ENCODE results near the gene TPRG1L. TPM values are rescaled to one million over a fixed set of nuclear protein-coding genes. Genes with fewer than 3 reads are reported as not detected.

TPRG1L gene
- total and polyA plus RNA-seq, 7 donors, result 34.9 to 105 (median 49.2) TPM

DNA sequence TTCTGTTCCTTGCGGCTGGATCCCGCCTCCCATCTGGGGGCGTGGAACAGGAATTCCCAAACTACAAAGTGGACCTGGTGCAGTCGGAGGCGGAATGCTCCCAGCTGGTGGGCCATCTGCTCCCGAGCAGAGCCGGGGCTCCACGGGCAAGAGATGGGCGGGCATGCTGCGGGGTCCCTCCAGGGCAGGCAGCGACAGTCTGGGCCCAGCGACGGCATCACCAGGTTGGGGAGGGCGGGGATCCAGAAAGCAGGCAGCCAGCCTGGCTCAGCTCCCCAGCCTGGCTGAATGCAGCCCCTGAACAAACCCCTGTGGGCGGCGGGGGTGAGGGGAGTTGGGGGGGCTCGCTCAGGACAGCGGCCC, 17.1 kb upstream of the TPRG1L start:
- no peak overlapping the region for H3K4me3 ChIP-seq
- no peaks in the 10 kb centered on the region for H3K9me3 ChIP-seq
- H3K27me3 ChIP-seq, result peaks cover 17 to 51% (median 47%) of the 10 kb centered on the region in 3 donors
- 83 to 89% methylated on average over 18 of the region's 18 CpGs for WGBS, 2 donors
- intact Hi-C loops (cut with DNase I), result no loop called here
- no peak for DNase-seq
- no peaks in the 10 kb centered on the region for H3K36me3 ChIP-seq
- TF ChIP-seq POLR2AphosphoS5 (IDR thresholded peaks at IDR 0.05) (no peak), POLR2A (IDR thresholded peaks at IDR 0.05) (no peak)
- no peak overlapping the region for H3K27ac ChIP-seq
- H3K4me1 ChIP-seq, result peaks cover 0 to 22% (median 21%) of the 10 kb centered on the region in 4 donors

DNA sequence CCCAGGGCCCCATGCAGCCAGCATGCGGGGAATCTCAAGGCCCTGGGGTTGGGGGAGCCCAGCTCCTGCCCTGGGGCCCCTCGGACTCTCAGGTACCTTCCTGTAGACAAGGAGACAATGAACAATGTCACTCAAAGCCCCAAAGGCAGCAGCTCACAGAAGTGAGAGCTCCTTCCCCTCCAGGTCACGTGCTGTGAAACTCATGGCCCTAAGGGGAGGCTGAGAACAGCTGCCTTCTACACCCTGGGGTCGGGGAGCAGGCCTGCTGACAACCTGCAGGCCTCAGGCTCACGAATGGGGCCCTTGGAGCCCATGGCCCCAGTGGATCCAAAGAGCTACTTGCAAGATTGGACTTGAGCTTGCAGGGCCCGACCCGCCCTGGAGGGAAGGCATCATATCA, 16.7 kb upstream of the TPRG1L start:
- intact Hi-C loops (cut with DNase I), result no loop called here
- Histone ChIP-seq H3K36me3 (no peaks in the 10 kb centered on the region), H3K27me3 (peaks cover 17 to 55% (median 47%) of the 10 kb centered on the region in 3 donors), H3K4me3 (no peak overlapping the region), H3K27ac (no peak overlapping the region), H3K9me3 (no peaks in the 10 kb centered on the region), H3K4me1 (peaks cover 0 to 22% (median 21%) of the 10 kb centered on the region in 4 donors)
- TF ChIP-seq EP300 (IDR thresholded peaks at IDR 0.05) (no peak), POLR2A (IDR thresholded peaks at IDR 0.05) (no peak), POLR2AphosphoS5 (IDR thresholded peaks at IDR 0.05) (no peak)
- TF ChIP-seq, protein P1, sequence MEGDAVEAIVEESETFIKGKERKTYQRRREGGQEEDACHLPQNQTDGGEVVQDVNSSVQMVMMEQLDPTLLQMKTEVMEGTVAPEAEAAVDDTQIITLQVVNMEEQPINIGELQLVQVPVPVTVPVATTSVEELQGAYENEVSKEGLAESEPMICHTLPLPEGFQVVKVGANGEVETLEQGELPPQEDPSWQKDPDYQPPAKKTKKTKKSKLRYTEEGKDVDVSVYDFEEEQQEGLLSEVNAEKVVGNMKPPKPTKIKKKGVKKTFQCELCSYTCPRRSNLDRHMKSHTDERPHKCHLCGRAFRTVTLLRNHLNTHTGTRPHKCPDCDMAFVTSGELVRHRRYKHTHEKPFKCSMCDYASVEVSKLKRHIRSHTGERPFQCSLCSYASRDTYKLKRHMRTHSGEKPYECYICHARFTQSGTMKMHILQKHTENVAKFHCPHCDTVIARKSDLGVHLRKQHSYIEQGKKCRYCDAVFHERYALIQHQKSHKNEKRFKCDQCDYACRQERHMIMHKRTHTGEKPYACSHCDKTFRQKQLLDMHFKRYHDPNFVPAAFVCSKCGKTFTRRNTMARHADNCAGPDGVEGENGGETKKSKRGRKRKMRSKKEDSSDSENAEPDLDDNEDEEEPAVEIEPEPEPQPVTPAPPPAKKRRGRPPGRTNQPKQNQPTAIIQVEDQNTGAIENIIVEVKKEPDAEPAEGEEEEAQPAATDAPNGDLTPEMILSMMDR (IDR thresholded peaks at IDR 0.05), result no peak
- no peak for DNase-seq
- 86 to 87% methylated on average over 7 of the region's 7 CpGs for WGBS, 2 donors

- peaks cover 17 to 57% (median 47%) of the 10 kb centered on the region in 3 donors for H3K27me3 ChIP-seq
- no peak overlapping the region for H3K4me3 ChIP-seq
- no peaks in the 10 kb centered on the region for H3K9me3 ChIP-seq
- H3K27ac ChIP-seq, result no peak overlapping the region
- H3K4me1 ChIP-seq, result peaks cover 0 to 22% (median 21%) of the 10 kb centered on the region in 4 donors
- intact Hi-C loops (cut with DNase I), result no loop called here
- TF ChIP-seq, protein P1 (IDR thresholded peaks at IDR 0.05), result no peak
- TF ChIP-seq POLR2AphosphoS5 (IDR thresholded peaks at IDR 0.05) (no peak), EP300 (IDR thresholded peaks at IDR 0.05) (no peak), POLR2A (IDR thresholded peaks at IDR 0.05) (no peak)
- H3K36me3 ChIP-seq, result no peaks in the 10 kb centered on the region
- no peak for DNase-seq
- 75 to 80% methylated on average over 22 of the region's 22 CpGs for WGBS, 2 donors
Measured at GRCh38 chr1:3609016-3609768, 15.6 kb upstream of the TPRG1L start.

- intact Hi-C loops (cut with DNase I), result no loop called here
- 62 to 67% methylated on average over 24 of the region's 24 CpGs for WGBS, 2 donors
- no peaks in the 10 kb centered on the region for H3K36me3 ChIP-seq
- TF ChIP-seq, protein P1 (IDR thresholded peaks at IDR 0.05), result no peak
- TF ChIP-seq POLR2AphosphoS5 (IDR thresholded peaks at IDR 0.05) (no peak), POLR2A (IDR thresholded peaks at IDR 0.05) (no peak)
- peaks cover 0 to 22% (median 21%) of the 10 kb centered on the region in 4 donors for H3K4me1 ChIP-seq
- peaks cover 17 to 57% (median 47%) of the 10 kb centered on the region in 3 donors for H3K27me3 ChIP-seq
- no peak overlapping the region for H3K27ac ChIP-seq
- no peak for DNase-seq
- no peaks in the 10 kb centered on the region for H3K9me3 ChIP-seq
- peak overlapping the region in 2 of 4 donors; percentile 36 to 45 for H3K4me3 ChIP-seq
Measured at GRCh38 chr1:3609769-3610526, 14.9 kb upstream of the TPRG1L start.

GRCh38 chr1:3610527-3611169, 14.2 kb upstream of the TPRG1L start:
- H3K27me3 ChIP-seq, result peaks cover 17 to 57% (median 47%) of the 10 kb centered on the region in 3 donors
- DNase-seq, result no peak
- H3K4me3 ChIP-seq, result peak overlapping the region; percentile 11 to 51 (median 40)
- H3K9me3 ChIP-seq, result no peaks in the 10 kb centered on the region
- peaks cover 0 to 22% (median 21%) of the 10 kb centered on the region in 4 donors for H3K4me1 ChIP-seq
- intact Hi-C loops (cut with DNase I), result no loop called here
- no peaks in the 10 kb centered on the region for H3K36me3 ChIP-seq
- 5 to 6% methylated on average over 27 of the region's 27 CpGs for WGBS, 2 donors
- H3K27ac ChIP-seq, result no peak overlapping the region
- TF ChIP-seq, protein P1 (IDR thresholded peaks at IDR 0.05), result no peak
- TF ChIP-seq POLR2A (IDR thresholded peaks at IDR 0.05) (no peak), POLR2AphosphoS5 (IDR thresholded peaks at IDR 0.05) (no peak), EP300 (IDR thresholded peaks at IDR 0.05) (no peak)

All from sigmoid colon (tissue), 7 donors.